GM12801 (cell line): Measurements from ENCODE around the gene PTPRT.

Experiments used
- CTCF ChIP-seq: IDR thresholded peaks from one replicate; pipeline ENCODE4 v1.5.1; 2011; ENCODE audit warnings: control low read depth; ENCODE audit not compliant: insufficient read length; ENCODE audit errors: extremely low read depth

PTPRT gene

GRCh38 chr20:42742926-42743325, 446.8 kb downstream of the PTPRT start:
- TF ChIP-seq CTCF: no peak

- TF ChIP-seq CTCF: no peak
Measured at GRCh38 chr20:42741906-42742305, 447.8 kb downstream of the PTPRT start.

DNA sequence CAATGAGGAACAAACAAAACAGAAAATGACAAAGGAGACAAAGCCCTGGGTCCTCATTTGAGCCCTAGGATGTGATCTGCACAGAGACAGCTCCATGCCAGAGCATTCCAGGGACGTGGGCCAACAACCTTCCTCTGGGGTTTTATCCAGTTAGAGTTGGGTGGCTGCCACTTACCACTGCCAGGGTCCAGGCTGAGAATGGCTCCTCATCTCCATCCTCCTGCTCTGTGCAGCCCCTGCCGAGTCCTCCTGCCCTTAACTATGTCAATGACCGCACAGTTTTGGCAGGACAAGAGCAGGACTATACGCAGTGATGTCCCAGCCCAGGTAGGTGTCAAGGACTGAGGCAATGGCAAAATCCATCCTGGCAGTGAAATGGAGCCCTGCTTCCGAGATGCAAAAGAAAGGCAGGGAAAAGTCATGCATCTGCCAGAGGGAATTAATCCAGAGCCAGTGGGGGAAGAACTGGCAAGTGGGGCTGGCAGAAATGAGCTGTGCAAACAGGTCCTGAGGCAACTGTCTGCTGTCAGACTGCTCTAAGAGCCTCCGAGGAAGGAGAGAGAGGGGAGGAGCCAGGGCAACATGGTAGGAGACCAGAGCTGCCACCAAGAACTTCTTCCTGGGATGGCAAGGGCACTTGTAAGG, 449.4 kb downstream of the PTPRT start:
- TF ChIP-seq CTCF: no peak

DNA sequence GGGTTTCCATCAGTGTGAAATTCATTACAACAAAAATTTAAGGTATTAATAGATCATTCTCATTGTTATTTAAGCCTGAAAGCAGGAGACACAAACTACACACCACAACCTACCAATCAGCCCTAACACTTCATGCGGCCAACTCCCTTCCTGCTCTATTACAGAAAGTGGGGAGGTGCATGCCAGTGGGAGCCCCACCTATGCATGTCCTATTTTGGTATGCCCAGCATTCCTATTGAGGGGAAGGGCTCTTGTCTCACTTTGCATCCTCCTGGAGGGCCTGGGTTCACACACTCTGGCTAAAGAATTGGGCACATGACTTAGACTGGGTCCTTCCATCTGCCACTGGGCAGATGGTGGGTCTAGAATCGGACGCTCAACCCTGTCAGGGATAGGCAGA, 450.0 kb downstream of the PTPRT start:
- no peak for TF ChIP-seq CTCF

GRCh38 chr20:42735539-42735938, 454.2 kb downstream of the PTPRT start:
- TF ChIP-seq CTCF: no peak

DNA sequence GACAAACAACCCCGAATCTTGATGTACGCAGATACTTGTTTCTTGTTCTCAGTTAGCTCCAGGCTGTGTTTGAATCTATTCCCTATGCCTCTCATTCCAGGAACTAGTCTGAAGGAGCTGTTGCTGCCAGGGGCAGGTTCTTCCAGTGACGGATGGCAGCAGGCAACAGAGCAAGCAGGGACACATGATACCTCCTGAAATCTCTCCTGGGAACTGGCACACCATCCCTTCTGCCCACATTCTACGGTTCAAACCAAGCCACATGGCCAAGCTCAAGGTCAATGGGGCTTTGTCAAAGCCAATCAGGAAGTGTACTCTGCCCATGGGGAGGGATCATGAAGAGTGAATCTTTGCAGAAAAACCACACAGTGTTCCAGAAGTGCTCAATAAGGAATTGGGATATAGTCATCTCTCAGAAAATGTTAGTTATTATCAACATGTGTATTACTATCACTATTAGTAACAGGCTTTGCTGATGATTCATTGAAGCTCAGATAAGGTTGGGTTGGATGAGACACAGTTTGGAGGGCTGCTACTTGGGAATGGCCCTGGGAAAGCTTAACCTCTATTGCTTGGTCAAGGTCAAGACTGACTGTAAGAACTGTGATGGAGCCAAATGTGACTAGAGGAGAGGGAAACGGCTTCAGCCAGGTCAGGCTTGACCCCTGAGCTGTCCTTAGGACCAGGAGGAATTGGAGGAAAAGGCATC, 454.9 kb downstream of the PTPRT start:
- TF ChIP-seq CTCF: no peak

DNA sequence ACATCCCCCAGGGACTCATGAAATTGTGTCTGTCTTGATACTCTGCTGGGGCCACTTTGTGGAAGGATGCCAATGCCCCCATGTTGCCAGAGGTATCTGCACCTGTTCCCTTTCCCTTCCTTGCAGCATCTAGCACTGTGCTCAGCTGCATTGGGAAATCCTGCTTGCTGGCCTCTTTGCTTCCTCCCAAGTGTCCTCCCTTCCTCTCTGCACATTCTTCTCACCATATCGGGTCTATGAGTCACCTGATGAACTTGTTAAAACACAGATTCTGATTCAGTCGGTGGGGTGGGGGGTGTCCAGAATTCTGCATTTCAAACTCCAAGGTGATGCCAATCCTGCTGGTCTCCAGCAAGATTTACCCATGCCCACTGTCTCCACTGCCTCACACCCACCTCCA, 467.8 kb downstream of the PTPRT start:
- TF ChIP-seq CTCF: no peak
